Left lobe of liver (tissue), 2 donors: ENCODE data around the gene PLA2G10. TPM values are rescaled to one million over a fixed set of nuclear protein-coding genes. Genes with fewer than 3 reads are reported as not detected.
"Not testable (repeated sequence)": the region's sequence is repeated elsewhere in the genome, so short reads cannot be mapped to it uniquely, and the experiment has no call there.

Experiments
- ATAC-seq: fragments of 200-7000 bp; cut with Tn5 transposase; one replicate; pipeline ENCODE4 v1.9.1; 2020; ENCODE audit warnings: mild to moderate bottlenecking, moderate library complexity
- DNase-seq: peaks from one replicate; pipeline ENCODE4 v3.0.0-alpha.2; 2020; ENCODE audit warnings: low spot score
- total RNA-seq: library from RNA; stranded (reverse); gene quantifications from one replicate; pipeline ENCODE4 v1.2.1, GENCODE V29; 2021
- donor health status: DM: no; HTN: no; CAD: no; lungs with moderate emphysema.
- donor health status: DM: no; HTN: yes; CAD: no.

Gene PLA2G10
- total RNA-seq, 1 donor from 2014 or later = not detected

DNA sequence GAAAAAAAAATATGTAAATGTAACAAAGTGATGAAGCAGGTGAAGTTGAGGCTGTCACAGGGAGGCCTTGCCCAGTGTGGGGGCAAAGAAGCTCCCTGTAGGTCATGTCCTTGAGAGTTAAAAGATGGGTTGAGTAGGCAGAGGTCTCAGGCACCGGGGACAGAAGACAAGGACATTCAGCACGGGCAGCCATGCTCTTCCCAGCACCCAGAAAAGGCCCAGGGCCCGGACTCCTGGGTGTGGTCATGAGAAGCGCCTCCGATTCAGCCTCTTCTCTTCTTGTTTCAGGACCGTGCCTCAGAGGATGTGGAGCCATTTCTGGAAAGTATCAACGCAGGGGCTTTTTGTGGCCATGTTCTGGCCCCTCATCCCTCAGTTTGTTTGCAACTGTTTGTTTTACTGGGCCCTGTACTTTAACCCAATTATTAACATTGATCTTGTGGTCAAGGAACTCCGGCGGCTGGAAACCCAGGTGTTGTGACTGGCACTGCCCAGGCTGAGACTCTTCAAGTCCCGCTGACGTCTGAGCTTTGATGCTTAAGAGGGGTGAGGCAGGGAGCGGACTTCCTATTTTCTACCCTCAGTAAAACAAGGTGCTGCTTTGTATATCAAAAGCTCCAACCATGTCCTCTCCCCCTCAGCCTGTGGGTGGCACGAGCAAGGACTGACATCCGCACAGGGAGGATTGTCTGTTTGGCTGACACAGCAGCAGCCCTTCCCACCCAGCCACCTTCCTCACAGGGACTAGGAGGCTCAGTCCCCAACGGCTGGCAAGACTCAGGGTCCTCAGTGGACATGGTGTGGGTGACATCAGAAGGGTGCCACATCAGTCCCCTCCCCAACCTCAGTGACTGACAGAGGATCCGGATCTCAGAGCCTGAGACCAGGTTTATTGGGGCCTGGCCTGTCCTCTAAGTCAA lies 26.5 kb downstream of the PLA2G10 start:
- peak; percentile 28 for ATAC-seq
- DNase-seq = no peak

DNA sequence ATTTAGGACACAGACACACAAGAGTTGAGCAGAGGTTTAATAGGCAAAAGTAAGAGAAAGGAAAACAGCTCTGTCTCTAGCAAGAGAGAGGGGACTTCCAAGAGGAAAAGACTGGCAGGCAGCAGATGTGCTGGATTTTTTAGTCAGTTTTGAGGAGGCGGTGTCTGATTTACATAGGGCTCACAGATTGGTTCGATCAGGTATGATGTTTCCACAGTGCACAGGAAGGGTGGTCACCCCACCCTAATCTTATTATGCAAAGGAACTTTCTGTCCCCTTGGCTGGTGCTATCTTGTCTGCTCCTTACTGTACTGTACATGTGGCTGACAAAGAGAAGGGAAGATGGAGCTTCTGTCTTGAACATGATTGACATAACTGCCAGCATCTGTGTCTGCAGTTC lies 36.0 kb downstream of the PLA2G10 start:
- DNase-seq (no peak), ATAC-seq (no peak)

DNA sequence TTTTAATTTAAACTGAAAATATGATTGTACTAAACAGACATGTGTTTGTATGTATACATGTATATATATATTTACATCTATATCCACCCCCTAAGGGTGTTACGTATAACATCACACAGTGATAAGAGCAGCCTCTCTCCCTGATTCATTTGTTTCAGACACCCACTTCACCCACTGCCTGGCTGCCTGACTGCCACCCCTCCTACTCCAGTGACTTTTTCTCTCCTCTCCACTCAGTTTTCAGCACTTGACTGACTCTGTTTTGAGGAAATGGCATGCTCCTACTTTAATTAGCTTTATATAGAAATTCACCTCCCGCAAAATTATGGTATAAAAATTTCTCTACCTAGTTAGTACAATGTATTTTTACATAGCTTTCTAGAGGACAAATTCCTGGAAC lies 41.4 kb downstream of the PLA2G10 start:
- ATAC-seq (no peak), DNase-seq (no peak)

DNA sequence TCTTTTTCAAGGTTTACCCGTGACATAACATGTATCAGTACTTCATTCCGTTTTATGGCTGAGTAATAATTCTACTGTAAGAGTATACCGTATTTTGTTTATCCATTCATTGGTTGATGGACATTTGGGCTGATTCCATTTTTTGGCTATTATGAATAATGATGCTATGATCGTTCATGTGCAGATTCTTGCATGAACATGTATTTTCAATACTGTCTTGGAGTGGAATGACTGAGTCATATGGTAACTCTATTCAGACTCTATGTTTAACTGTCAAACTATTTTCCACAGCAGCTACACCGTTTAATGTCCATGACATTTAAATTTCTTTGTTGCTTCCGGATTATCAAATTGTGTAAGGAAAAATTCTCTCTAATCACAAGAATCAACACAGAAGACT lies 43.5 kb downstream of the PLA2G10 start:
- ATAC-seq (no peak), DNase-seq (no peak)

DNA sequence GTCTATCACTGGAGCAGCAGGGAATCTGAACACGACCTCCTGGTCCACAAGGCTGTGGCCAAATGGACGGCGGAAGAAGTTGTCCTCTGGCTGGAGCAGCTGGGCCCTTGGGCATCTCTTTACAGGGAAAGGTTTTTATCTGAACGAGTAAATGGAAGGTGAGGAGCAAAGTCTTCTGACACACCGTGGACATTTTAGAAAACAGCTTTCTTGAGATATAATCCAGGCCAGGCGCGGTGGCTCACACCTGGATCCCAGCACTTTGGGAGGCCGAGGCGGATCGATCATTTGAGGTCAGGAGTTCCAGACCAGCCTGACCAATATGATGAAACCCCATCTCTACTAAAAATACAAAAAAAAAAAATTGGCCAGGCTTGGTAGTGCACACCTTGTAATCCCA lies 44.3 kb downstream of the PLA2G10 start:
- DNase-seq = no peak

DNA sequence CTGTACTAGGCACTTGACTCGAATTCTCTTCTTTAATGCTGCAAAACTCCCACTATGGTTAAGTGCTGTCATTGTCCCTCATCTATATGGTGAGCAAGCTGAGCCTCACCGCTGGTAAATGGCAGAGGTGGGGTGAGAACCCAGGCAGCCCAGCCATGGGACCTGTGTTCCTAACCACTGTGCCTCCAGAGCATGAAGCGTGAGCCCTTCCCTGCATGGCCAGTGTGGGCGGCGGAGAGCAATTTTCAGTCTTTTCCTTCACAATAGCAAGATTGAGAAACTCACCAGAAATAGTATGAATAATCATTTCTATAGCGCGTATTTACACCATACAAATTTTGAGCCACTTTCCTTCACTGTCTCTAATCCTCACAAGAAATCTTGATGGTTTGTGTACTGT lies 52.2 kb downstream of the PLA2G10 start:
- no peak for ATAC-seq
- DNase-seq = no peak

More for the DNA sequence above, 44.3 kb downstream of the PLA2G10 start:
- ATAC-seq = no peak

DNA sequence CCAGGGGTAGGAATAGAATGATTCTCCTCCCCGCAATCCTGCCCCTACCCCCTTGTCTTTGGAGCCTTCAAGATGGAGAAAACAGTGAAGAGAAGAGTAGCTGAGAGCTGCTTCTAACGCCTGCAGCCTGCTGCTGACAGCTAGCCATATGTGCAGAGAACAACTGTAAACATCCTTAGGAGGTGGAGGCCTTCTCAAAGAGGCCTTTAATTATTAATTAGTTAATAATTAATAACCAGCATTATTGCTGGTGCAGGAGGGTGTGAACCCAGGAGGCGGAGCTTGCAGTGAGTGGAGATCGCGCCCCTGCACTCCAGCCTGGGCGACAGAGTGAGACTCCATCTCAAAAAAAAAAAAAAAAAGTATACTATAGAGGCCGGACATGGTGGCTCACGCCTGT lies 52.9 kb downstream of the PLA2G10 start:
- no peak for DNase-seq
- no peak for ATAC-seq

DNA sequence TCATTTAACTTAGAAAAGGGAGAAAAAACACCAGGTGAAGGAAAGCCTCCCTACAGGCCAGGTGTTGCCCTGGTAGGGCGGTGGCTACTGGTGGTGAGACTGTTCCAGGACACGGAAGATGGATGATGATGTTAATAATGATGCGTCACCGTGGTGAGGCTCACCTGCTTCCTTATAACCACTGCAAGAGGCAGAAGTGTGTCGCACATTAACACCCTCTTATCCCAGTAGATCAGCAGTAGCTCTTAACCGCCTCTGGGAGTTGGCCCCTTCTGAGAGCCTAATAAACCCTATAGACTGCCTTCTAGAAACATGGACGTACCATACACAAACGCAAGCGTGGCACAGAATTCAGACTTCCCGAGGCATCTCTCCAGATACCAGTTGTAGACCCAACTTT lies 53.6 kb downstream of the PLA2G10 start:
- DNase-seq (no peak), ATAC-seq (no peak)

DNA sequence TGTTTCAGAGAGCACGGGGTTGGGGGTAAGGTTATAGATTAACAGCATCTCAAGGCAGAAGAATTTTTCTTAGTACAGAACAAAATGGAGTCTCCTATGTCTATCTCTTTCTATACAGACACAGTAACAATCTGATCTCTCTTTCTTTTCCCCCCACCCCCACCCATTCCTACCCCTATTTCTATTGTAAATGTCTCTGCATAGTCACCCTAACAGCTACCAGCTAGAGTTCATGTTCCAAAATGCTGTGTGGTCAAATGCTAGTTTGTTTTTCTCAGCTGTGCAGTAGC lies 57.2 kb downstream of the PLA2G10 start:
- not testable (repeated sequence) for ATAC-seq, DNase-seq

DNA sequence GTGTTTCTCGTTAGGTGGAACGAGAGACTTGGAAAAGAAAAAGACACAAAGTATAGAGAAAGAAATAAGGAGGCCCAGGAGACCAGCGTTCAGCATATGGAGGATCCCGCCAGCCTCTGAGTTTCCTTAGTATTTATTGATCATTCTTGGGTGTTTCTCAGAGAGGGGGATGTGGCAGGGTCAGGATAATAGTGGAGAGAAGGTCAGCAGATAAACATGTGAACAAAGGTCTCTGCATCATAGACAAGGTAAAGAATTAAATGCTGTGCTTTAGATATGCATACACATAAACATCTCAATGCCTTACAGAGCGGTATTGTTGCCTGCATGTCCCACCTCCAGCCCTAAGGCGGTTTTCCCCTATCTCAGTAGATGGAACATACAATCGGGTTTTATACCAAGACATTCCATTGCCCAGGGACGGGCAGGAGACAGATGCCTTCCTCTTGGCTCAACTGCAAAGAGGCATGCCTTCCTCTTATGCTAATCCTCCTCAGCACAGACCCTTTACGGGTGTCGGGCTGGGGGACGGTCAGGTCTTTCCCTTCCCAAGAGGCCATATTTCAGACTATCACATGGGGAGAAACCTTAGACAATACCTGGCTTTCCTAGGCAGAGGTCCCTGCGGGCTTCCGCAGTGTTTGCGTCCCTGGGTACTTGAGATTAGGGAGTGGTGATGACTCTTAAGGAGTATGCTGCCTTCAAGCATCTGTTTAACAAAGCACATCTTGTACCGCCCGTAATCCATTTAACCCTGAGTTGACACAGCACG lies 57.7 kb downstream of the PLA2G10 start:
- ATAC-seq, DNase-seq: not testable (repeated sequence)

DNA sequence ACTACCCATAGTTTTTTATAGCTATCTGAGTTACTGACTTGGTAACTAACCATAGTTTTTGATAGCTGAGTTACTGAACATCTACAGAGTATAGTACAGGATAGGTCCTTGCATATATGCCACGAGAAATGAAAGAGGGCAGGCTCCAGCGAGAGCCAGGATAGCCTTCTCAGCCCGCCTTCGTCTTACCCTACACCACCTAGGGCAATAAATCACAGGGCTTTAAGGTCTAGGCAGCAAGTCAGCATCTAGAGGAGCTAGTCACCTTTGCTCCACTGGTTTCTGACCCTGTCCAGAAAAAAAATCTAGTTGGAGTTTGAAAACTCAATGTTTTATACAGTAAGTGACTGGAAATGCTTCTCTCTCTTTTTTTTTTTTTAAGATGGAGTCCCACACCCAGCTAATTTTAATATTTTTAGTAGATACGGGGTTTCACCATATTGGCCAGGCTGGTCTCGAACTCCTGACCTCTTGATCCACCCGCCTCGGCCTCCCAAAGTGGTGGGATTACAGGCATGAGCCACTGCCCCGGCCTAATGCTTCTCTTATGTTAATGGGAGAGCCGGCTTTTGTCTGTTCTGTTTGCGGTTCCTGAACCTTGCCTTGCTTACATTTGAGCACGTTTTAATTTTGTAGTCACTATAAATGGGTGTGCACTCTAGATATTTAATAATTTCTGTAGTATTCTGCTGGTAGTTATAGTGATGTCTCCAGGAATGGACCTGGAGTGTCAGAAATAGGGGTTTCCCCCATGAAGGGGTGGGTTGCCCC lies 58.5 kb downstream of the PLA2G10 start:
- no peak for DNase-seq
- ATAC-seq = no peak

DNA sequence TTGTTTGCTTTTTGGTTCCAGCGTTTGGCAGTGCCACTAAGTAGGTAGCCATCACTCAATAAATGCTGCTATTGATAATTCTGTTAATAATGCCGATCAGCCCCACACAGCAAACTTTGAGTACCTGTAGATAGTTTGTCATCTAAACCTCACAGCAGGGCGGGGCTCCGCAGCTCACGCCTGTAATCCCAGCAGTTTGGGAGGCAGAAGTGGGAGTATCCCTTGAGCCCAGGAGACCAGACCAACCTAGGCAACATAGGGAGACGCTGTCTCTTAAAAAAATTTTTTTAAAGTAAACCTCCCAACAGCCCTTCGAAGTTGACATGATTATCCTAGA lies 59.8 kb downstream of the PLA2G10 start:
- DNase-seq (no peak), ATAC-seq (no peak)

DNA sequence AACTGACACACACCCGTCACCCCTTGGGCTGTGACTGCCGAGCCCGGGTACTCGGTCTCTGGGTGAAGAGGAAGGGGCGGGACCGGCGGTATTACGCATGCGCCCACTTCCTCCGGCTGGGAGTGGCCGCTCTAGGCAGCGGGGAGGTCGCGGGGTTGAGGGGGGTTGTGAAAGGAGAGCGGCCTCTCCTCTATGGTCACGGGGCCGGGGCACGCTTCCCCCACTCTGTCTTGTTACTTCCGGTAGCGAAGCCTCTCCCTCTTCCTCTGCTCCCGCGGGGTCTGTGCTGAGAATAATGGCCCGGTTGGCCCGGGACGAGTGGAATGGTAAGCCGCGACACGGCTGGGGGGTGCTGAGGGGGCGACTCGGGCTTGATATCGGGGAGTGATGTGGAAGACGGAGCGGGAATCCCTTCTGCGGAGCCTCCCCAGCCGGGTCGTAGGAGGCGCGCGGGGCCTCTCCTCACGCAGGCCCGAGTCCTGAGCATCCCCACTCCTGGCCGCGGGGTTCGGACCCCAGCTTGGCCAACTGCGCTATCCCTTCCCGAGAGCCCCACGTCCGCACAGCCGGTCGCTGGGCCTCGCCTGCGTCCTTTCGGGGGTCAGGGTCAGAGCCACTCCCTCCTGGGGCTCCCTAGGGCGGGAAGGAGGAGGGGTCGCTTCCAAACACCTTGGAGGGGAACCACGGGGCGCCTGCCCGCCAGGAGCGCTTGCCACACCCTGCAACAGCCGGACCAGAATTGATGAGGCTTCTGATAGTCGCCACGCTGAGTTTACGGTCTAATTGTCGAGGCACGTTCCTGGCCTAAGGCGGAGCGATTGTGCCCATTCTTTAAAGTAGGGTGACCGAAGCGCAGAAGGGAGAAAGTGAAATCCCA lies 61.2 kb downstream of the PLA2G10 start, which contains the start of gene BFAR:
Gene BFAR (plus strand): TSS at position 259 of the 877 bp plus-strand sequence. CDS start 11,396 bp downstream, outside the sequence.
- DNase-seq (peak; percentile 99), ATAC-seq (peak; percentile 86)

DNA sequence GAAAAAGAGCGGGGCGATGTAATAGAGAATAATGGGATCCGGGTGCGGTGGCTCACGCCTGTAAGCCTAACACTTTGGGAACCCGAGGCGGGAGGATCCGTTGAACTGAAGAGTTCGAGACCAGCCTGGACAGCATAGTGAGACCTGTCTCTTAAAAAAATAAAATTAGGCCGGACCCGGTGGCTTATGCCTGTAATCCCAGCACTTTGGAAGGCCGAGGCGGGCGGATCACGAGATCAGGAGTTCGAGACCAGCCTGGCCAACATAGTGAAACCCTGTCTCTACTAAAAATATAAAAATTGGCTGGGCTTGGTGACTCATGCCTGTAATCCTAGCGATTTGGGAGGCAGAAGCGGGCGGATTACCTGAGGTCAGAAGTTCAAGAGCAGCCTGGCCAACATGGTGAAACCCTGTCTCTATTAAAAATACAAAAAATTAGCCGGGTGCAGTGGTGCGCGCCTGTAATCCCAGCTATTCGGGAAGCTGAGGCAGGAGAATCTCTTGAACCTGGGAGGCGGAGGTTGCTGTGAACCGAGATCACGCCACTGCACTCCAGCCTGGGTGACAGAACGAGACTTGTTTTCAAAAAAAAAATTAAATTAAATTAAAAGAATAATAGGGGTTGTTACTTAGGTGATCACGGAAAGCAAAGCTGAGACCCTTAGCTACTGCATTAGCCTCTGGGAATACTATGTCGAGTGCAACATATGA lies 63.3 kb downstream of the PLA2G10 start:
- DNase-seq, ATAC-seq: not testable (repeated sequence)

DNA sequence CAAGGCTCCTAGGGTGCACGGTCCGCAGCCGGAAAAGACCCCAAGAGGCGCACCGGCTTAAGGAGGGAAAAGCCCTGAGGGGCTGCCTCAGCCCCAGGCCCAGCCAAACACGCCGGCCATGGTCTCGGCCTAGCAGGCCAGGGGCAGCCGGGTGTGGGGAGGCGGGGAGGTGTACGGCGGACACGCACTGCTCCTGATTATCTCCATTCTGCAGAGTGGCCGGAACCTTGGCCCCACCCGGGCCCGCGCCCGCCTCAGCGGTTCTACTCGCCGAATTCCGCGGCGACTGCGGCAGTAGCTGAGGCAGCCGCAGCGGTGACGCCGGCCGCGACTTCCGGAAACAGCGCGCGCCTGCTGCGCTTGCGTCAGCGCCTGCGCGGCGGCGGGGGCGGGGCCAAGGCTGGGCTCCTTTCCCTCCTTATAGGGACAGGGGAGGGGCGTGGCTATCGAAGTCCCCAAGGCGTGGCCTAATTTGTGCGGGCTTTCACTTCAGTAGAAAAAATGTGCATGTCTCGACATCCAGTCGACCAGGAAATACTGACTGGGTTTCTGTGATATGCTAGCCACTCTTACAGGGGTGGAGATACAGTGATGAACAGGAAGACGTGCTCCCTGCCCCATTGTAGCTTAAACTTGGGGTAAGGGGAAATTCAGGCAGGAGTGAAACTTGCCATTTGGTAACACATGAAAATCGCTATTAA lies 64.0 kb downstream of the PLA2G10 start, which contains the start of gene PARN:
Gene PARN (minus strand): TSS at position 342 of the 701 bp plus-strand sequence. CDS start 135 bp downstream, at position 207.
- DNase-seq (peak; percentile 97), ATAC-seq (peak; percentile 81)

DNA sequence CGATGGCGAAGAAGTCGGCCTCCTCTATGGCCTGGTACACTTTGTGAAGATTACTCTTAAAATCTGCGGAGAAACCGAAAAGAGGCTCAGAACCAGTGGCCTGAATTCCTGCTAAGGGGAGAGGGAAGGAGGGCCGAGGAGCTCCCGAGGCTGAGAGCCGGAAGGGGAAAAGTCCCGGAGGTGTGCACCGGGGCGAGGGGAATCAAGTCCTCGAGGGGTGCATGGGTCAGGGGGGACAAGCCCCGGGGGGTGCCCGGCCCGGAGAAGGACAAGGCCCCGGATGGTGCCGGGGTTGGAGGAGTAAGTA lies 64.5 kb downstream of the PLA2G10 start:
- DNase-seq = no peak
- ATAC-seq = no peak

DNA sequence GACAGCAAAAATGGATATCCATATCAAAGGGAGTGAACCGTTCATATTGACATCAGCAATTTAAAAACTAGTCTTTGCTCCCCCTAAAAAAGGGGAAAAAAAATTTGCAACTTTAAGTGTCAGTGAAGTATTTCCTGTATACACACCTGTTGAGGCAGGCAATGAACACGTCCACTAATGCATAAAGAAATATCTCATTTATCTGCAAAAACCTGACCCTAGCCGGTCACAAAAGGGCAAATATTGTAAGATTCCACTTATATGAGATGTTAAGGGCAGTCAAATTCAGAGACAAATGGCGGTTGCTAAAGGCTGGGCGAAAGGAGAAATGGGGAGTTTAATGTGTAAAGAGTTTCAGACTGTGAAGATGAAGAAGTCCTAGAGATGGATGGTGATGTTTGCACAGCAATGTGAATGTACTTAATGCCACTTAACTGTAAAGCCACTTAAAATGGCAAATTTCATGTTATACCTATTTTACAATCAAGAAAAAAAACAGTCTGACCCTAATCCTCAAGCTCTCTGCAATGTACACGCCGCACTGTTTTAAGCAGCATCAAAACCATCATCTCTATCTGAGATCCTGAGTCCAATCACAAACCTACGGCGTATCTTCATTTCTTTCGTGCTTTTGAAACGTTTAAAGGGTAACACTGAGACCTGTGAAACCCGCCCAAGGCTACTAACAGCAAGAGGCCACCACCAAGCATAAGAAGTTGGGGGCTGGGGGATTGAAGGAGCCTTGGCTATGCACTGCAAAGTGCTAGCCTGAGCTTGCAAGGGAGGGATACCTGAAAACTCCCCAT lies 65.1 kb downstream of the PLA2G10 start:
- DNase-seq (no peak), ATAC-seq (no peak)

DNA sequence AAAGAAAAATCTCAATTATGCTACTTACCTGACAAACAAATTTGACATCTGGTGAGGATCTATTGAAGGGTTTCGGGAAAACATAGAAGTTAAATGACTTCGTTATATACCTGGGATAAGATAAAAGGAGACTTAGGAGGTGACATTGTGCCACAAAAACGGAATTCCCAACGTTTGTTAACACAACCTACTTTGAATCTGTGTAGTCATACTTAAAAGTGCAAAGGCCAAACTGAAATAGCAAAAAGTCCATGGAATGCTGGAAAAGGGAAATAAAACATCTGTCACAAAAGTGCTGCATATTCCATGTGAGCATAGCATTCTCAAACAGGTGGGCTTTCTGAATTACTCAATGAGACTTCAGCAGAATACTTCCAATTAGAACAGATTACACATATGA lies 67.0 kb downstream of the PLA2G10 start:
- ATAC-seq (no peak), DNase-seq (no peak)
